GM12801 (cell line): ENCODE data around the gene MAST4.

ENCODE experiments used
- TF ChIP-seq, protein P1 (sequence below): IDR thresholded peaks from one replicate; pipeline ENCODE4 v1.5.1; 2011; ENCODE audit warnings: control low read depth; ENCODE audit not compliant: insufficient read length; ENCODE audit errors: extremely low read depth

The MAST4 gene

DNA sequence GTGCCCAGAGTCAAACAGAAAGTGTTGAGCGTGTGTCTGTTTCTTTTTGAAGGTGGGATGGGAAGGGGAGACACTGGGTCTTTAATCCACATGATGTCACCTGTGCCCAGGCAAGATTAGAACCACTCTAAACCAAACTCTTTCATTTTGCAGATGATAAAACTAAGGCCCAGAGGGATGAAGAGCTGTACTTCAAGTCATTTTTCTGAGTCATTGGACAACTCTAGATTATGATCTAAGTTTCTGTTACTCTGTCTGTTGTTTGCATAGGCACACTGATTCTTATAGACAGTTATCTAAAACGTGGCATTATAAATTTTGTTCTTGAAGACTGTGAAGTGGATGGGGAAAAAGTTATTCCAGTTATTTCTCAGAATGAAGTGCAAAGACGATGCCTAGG lies 48.8 kb downstream of the MAST4 start:
- TF ChIP-seq, protein P1, sequence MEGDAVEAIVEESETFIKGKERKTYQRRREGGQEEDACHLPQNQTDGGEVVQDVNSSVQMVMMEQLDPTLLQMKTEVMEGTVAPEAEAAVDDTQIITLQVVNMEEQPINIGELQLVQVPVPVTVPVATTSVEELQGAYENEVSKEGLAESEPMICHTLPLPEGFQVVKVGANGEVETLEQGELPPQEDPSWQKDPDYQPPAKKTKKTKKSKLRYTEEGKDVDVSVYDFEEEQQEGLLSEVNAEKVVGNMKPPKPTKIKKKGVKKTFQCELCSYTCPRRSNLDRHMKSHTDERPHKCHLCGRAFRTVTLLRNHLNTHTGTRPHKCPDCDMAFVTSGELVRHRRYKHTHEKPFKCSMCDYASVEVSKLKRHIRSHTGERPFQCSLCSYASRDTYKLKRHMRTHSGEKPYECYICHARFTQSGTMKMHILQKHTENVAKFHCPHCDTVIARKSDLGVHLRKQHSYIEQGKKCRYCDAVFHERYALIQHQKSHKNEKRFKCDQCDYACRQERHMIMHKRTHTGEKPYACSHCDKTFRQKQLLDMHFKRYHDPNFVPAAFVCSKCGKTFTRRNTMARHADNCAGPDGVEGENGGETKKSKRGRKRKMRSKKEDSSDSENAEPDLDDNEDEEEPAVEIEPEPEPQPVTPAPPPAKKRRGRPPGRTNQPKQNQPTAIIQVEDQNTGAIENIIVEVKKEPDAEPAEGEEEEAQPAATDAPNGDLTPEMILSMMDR = no peak

DNA sequence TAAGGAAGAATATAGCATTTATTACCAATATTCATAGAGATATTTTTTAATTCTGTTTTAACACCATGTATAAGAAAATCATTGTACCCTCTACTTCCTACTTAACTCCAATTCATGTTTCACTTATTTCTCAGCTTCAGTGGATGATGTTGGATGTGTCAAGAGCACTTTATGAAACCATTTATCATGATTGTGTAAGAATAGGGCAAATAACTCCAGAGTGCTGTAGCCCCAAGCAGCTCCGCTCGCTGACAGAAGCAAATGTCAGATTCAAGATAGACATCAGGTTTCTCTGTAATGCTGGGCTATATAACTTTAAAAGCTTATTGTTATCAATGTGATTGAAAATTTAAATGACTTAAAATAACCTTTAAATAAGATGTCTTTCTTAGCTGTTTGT lies 50.4 kb downstream of the MAST4 start:
- TF ChIP-seq, protein P1 = no peak

DNA sequence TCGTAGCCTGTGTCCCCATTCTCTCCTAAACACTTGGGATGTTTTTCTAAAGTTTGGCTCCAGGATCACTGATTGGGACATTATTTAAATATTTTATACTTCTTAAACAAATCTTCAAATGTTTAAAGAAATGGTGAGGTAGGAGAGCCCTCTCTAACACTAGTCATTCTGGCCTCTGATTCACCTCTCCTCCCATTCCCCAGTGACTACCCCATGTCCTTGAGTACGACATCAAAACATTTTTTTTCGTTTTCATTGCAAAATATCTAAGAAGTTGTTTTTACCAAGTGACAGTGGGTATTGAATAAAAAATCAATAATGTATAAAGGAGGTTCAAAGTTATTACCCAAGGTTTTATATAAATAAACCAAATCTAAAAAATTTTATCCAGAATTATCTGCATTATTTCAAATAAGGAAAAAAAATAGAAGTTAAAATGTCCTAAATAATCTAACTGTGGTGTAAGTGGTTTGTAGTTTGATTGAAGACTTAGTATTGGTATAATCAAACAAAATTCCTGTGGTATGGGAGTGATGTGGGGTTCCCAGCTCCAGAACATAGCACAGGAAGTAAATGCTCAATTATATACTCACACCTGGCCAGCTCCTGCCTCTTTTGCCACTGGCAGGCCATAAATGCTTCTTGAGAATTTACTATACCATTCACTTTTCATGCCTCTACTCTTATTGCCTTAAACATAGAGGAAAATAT lies 51.1 kb downstream of the MAST4 start:
- TF ChIP-seq, protein P1 = no peak

DNA sequence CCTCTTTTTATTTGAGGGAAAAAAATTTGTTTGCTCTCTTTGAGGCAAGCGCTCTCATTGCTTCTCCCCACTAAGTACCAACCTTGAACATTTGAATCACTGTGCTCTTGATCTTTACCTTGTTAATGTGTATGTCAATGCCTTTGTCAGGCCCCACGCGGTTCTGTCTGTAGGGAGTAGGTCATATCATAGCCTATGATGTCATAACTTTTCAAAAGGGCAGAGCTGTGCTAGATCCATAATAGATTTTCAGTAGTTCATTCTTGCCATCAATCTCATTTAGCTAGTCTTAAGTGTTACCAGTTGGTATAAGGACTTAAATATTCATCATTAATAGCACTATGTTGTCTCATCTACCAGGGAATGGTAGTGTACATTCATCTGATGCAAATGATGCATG lies 56.6 kb downstream of the MAST4 start:
- TF ChIP-seq, protein P1 = no peak

DNA sequence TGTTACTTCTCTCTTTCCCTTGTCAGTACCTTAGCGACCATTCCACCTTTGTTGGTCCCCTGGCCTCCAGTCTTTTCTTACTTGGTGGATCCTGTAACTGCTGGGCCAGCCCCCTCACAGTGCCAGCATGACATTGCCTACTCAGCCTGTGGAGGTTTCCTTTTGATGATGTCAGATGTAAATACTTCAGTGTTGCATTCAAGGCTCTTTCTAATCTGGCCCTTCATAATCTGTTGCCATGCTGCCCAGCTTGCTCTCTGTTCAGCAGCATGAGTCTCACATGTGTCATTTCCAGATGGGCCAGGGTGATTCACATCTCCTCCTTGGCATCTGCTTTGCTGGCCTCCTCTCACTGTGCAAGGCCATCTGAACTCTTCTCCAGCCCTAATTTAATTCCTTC lies 57.1 kb downstream of the MAST4 start:
- TF ChIP-seq, protein P1 = no peak

DNA sequence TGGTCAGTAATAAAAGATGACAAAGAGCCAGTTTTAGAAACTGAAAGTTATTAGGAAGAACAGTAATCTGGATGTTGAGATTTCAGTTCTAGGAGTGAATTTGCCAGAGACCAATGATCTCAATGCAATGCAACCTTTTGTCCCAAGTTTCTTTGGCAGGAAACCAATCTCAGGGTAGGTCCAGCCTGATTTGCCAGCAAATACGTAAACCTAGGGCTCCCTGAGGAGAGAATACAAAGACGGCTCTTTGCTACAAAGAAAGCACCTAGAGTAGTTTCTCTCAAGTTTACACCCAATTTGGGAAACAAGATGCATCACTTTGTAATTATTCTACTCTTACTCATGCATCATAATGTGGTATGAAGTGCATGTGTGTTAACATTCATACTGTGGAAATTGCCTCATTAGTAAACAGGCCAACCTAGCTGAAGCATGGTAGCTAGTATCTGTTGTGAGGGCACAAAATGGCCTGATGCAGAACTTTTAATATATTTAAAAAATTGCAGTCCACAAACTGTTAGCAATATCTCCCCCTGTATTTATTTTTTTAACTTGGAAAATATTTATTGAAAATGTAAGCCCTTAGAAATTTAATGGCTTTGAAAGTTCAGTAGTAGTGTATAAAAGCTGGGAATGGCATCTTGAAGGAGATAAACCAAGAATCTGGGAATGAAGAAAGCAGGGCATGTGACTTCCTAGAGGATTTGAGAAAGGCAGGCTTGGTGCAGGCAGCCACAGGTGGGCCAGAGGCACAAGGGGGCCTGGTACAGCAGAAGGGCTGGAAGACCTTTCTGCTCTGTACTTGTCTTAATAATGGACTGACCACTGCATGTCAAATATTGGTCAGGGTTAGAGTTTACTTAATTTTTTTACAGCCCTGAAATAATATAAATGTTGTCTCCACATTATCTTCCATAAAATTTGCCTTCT lies 59.5 kb downstream of the MAST4 start:
- TF ChIP-seq, protein P1 = no peak

DNA sequence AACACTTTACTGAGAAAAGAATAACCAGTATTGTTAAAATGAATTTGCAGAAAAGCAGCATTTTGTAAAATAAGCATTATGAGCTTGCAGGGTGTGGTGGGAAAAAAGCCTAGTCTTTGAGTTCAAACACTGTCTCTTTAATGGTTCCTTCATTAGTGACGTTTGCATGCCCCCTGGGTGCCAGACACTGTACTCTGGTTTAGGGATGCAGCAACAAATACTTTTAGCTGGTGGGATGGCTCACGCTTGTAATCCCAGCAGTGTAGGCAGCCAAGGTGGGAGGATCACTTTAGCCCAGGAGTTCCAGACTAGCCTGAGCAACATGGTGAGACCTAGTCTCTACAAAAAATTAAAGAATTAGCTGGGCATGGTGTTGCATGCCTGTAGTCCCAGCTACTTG lies 62.3 kb downstream of the MAST4 start:
- TF ChIP-seq, protein P1 = no peak
